Progenitor cell of endocrine pancreas (in vitro differentiated cells): ENCODE results near the gene CCDC136. TPM values are rescaled to one million over a fixed set of nuclear protein-coding genes. Genes with fewer than 3 reads are reported as not detected.

Experiments used
- DNase-seq: peaks from one replicate; pipeline ENCODE4 v3.0.0; 2021; ENCODE audit warnings: low spot score; ENCODE audit not compliant: unreplicated experiment
- H3K27ac Mint-ChIP-seq: 2 replicates; pipeline ENCODE4 v1.8.0; 2021; ENCODE audit warnings: mild to moderate bottlenecking, moderate library complexity, mixed read lengths
- H3K27me3 Mint-ChIP-seq: 2 replicates; pipeline ENCODE4 v1.8.0; 2021; ENCODE audit warnings: mixed read lengths
- H3K36me3 Mint-ChIP-seq: 2 replicates; pipeline ENCODE4 v1.8.0; 2022; ENCODE audit warnings: mixed read lengths; ENCODE audit not compliant: insufficient read depth
- H3K4me1 Mint-ChIP-seq: 2 replicates; pipeline ENCODE4 v1.8.0; 2021; ENCODE audit warnings: low read depth, mixed read lengths
- H3K4me3 Mint-ChIP-seq: 2 replicates; pipeline ENCODE4 v1.8.0; 2021; ENCODE audit warnings: low read depth, mild to moderate bottlenecking, moderate library complexity, mixed read lengths
- H3K9me3 Mint-ChIP-seq: 2 replicates; pipeline ENCODE4 v1.8.0; 2021; ENCODE audit warnings: low read depth, mixed read lengths
- total RNA-seq: library from RNA; stranded (reverse); gene quantifications from 2 replicates; pipeline ENCODE4 v1.2.1, GENCODE V29; 2021
- TF ChIP-seq, protein P1 (sequence below): fragments of 200-600 bp; sonication (generic); IDR thresholded peaks from one replicate; pipeline ENCODE4 v1.5.0; 2021; ENCODE audit warnings: antibody characterized with exemption, mild to moderate bottlenecking; ENCODE audit not compliant: unreplicated experiment

The CCDC136 gene
- total RNA-seq, 1 donor from 2014 or later, result 74.2 TPM

DNA sequence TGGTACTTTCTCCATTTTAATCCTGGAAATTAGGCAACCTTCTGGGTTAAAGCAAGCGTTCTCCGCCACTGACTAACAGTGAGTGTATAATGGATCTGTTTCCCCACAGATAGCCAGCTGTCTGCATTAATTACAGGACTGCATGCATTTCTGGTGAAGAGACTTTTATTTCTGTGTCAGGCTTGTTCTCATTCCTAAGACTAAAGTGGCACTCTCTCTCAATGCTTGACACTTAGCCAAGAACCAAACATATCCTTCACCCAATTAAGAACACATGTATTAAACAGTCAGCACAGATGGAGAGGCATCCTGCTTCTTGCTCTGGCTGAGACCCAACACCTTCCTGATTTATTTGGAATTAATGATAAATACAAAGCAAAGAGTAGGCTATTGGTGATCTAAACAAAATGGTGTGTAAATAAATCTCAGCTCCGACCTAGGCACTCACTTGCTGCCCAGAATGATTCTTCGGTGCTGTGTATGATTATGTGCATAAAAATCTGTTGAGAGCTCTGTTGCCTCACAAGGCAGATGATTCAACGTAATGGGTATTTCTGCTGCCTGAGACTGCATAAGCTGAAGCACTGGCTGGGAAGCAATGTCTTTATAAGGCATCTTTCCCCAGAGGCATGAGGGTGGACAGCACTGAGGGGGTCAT is 35.8 kb upstream of the CCDC136 start:
- H3K36me3 Mint-ChIP-seq, result peaks cover 12% of the 10 kb centered on the region
- H3K4me3 Mint-ChIP-seq, result no peak overlapping the region
- no peak for DNase-seq
- peak overlapping the region; percentile 17 for H3K27ac Mint-ChIP-seq
- no peaks in the 10 kb centered on the region for H3K27me3 Mint-ChIP-seq
- no peaks in the 10 kb centered on the region for H3K9me3 Mint-ChIP-seq
- TF ChIP-seq, protein P1, sequence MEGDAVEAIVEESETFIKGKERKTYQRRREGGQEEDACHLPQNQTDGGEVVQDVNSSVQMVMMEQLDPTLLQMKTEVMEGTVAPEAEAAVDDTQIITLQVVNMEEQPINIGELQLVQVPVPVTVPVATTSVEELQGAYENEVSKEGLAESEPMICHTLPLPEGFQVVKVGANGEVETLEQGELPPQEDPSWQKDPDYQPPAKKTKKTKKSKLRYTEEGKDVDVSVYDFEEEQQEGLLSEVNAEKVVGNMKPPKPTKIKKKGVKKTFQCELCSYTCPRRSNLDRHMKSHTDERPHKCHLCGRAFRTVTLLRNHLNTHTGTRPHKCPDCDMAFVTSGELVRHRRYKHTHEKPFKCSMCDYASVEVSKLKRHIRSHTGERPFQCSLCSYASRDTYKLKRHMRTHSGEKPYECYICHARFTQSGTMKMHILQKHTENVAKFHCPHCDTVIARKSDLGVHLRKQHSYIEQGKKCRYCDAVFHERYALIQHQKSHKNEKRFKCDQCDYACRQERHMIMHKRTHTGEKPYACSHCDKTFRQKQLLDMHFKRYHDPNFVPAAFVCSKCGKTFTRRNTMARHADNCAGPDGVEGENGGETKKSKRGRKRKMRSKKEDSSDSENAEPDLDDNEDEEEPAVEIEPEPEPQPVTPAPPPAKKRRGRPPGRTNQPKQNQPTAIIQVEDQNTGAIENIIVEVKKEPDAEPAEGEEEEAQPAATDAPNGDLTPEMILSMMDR, result no peak
- H3K4me1 Mint-ChIP-seq, result no peaks in the 10 kb centered on the region

DNA sequence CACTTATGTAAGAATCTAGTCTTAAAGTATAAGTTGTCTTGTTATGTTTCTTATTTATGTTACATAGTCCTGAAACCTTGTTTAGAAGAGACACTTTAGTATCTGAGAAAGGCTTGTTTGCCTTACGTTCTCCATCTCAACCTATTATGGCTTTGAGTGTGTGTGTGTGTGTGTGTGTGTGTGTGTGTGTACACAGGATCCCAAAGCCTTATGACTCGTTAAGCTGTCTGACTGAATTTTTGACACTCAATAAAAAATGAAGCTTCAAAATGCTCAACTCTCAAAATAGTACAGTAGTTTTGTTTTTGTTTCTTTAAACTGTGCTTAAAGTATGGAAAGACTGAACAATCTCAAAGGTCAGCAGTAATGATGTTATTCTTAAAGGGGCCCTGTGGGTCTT is 34.6 kb upstream of the CCDC136 start:
- Mint-ChIP-seq H3K27me3 (no peaks in the 10 kb centered on the region), H3K4me3 (no peak overlapping the region), H3K9me3 (no peaks in the 10 kb centered on the region), H3K27ac (no peak overlapping the region), H3K36me3 (peaks cover 17% of the 10 kb centered on the region), H3K4me1 (no peaks in the 10 kb centered on the region)
- TF ChIP-seq, protein P1, result no peak
- no peak for DNase-seq

DNA sequence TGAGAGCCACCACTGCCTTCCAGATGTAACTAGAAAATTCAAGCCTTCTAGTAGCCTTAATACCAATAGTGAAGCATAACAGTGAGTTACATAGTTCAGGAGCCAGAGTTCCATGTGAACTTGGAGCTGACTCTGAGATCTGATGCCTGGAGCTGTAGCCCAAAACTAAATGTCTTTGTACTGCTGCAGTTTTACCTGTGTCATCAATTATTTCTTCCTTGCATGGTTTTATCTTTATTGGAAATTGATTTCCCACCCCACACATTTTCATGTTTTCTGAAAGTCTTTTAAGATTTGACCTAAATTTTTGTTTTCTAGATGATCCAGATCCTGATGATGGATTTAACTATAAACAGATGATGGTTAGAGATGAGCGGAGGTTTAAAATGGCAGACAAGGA is 33.2 kb upstream of the CCDC136 start:
- Mint-ChIP-seq H3K4me1 (no peaks in the 10 kb centered on the region), H3K36me3 (peaks cover 15% of the 10 kb centered on the region), H3K9me3 (no peaks in the 10 kb centered on the region), H3K27me3 (no peaks in the 10 kb centered on the region), H3K4me3 (no peak overlapping the region), H3K27ac (no peak overlapping the region)
- DNase-seq, result no peak
- TF ChIP-seq, protein P1, result no peak

DNA sequence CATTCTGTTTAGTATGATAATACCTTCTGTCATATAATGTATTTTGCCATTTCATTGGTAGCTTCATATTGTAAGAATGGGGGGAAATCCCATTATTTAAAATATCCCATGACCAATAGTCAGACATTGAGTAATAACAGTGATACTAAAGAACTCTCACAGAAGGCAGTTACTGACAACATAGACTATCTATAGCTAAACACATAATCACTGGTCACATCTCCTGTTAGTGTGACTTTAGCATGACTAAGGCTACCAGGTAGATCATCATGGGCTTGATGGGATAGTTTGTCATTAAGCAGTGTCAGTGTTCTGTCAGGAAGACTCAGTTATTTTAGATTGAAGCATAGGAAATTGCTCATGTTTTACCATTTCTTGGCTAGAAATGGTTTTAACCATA is 32.5 kb upstream of the CCDC136 start:
- no peak for DNase-seq
- Mint-ChIP-seq H3K4me3 (no peak overlapping the region), H3K36me3 (peaks cover 13% of the 10 kb centered on the region)

DNA sequence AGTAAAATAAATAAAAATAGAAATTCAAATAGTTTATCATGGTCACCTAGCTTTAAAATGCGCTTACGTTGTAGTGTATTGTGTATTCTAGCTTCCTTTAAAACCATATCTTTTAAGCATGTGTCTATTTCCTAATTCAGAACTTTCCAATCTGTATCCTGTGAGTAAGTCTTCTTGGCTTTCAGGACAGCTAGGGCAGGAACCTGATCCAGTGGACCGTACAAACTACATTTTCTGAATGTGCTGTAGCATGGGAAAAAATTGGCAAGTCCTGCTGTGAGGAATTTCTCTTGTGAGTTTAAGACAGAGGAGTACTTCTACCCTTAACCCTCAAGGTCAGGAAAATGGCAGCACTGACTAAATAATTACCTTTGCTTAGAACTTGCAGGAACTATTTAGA is 28.2 kb upstream of the CCDC136 start:
- Mint-ChIP-seq H3K4me1 (peaks cover 4% of the 10 kb centered on the region), H3K9me3 (no peaks in the 10 kb centered on the region), H3K4me3 (no peak overlapping the region), H3K27ac (no peak overlapping the region), H3K36me3 (peaks cover 22% of the 10 kb centered on the region), H3K27me3 (no peaks in the 10 kb centered on the region)
- DNase-seq, result no peak
- TF ChIP-seq, protein P1, result no peak

More for the DNA sequence above, 32.5 kb upstream of the CCDC136 start:
- TF ChIP-seq, protein P1, result no peak
- Mint-ChIP-seq H3K4me1 (no peaks in the 10 kb centered on the region), H3K27me3 (no peaks in the 10 kb centered on the region), H3K27ac (no peak overlapping the region), H3K9me3 (no peaks in the 10 kb centered on the region)
